ENCODE data around the gene PPM1N. TPM values are rescaled to one million over a fixed set of nuclear protein-coding genes. Genes with fewer than 3 reads are reported as not detected.

The PPM1N gene
- total RNA-seq, 1 donor from 2014 or later, result 1.8 TPM

GRCh38 chr19:45524575-45525129, 26.4 kb downstream of the PPM1N start:
- H3K9me3 ChIP-seq, result no peaks in the 10 kb centered on the region
- ATAC-seq, result no peak

GRCh38 chr19:45526143-45526542, 27.9 kb downstream of the PPM1N start:
- H3K9me3 ChIP-seq, result no peaks in the 10 kb centered on the region
- peak; percentile 73 for DNase-seq
- H3K36me3 ChIP-seq, result peaks cover 56% of the 10 kb centered on the region
- H3K27me3 ChIP-seq (ENCODE audit: low read depth), result no peaks in the 10 kb centered on the region
- intact Hi-C loops (cut with DNase I), result no loop called here
- H3K4me3 ChIP-seq, result no peak overlapping the region
- no peak for TF ChIP-seq CTCF (IDR thresholded peaks at IDR 0.05)
- peak; percentile 38 to 50 for ATAC-seq
- no peak overlapping the region for H3K27ac ChIP-seq
- H3K4me1 ChIP-seq, result peaks cover 27% of the 10 kb centered on the region

More at GRCh38 chr19:45524575-45525129, 26.4 kb downstream of the PPM1N start:
- intact Hi-C loops (cut with DNase I), result no loop called here
- Histone ChIP-seq H3K27ac (no peak overlapping the region), H3K4me3 (no peak overlapping the region), H3K4me1 (peaks cover 35% of the 10 kb centered on the region), H3K36me3 (peaks cover 70% of the 10 kb centered on the region), H3K27me3 (ENCODE audit: low read depth) (no peaks in the 10 kb centered on the region)
- TF ChIP-seq CTCF (IDR thresholded peaks at IDR 0.05), result no peak
- DNase-seq, result no peak

- no peaks in the 10 kb centered on the region for H3K27me3 ChIP-seq (ENCODE audit: low read depth)
- no peak for TF ChIP-seq CTCF (IDR thresholded peaks at IDR 0.05)
- no peak overlapping the region for H3K27ac ChIP-seq
- H3K9me3 ChIP-seq, result no peaks in the 10 kb centered on the region
- ATAC-seq (no peak), DNase-seq (no peak)
- H3K4me3 ChIP-seq, result no peak overlapping the region
- intact Hi-C loops (cut with DNase I), result no loop called here
- H3K36me3 ChIP-seq, result peaks cover 48% of the 10 kb centered on the region
- peaks cover 26% of the 10 kb centered on the region for H3K4me1 ChIP-seq
Measured at GRCh38 chr19:45526971-45527370, 28.7 kb downstream of the PPM1N start.

- TF ChIP-seq CTCF (IDR thresholded peaks at IDR 0.05), result no peak
Measured at GRCh38 chr19:45527731-45528130, 29.5 kb downstream of the PPM1N start.

GRCh38 chr19:45528149-45528743, 30.0 kb downstream of the PPM1N start:
- peaks cover 37% of the 10 kb centered on the region for H3K36me3 ChIP-seq
- no peaks in the 10 kb centered on the region for H3K27me3 ChIP-seq (ENCODE audit: low read depth)
- peak overlapping the region; percentile 50 for H3K4me3 ChIP-seq
- peak; percentile 6 to 25 for ATAC-seq
- H3K9me3 ChIP-seq, result no peaks in the 10 kb centered on the region
- intact Hi-C loops (cut with DNase I), result no loop called here
- H3K4me1 ChIP-seq, result peaks cover 24% of the 10 kb centered on the region
- H3K27ac ChIP-seq, result no peak overlapping the region
- TF ChIP-seq CTCF (IDR thresholded peaks at IDR 0.05), result no peak
- DNase-seq, result no peak

More at GRCh38 chr19:45527731-45528130, 29.5 kb downstream of the PPM1N start:
- no peak overlapping the region for H3K4me3 ChIP-seq
- H3K9me3 ChIP-seq, result no peaks in the 10 kb centered on the region
- intact Hi-C loops (cut with DNase I), result no loop called here
- no peak overlapping the region for H3K27ac ChIP-seq
- peaks cover 40% of the 10 kb centered on the region for H3K36me3 ChIP-seq
- peaks cover 26% of the 10 kb centered on the region for H3K4me1 ChIP-seq
- ATAC-seq (no peak), DNase-seq (no peak)
- no peaks in the 10 kb centered on the region for H3K27me3 ChIP-seq (ENCODE audit: low read depth)
